Body of pancreas (tissue), 4 donors: ENCODE data around the gene MUSTN1. TPM values are rescaled to one million over a fixed set of nuclear protein-coding genes. Genes with fewer than 3 reads are reported as not detected.

Experiments
- ATAC-seq: fragments of 150-250 bp; one replicate; pipeline ENCODE4 v1.9.1; 2016
- DNase-seq, 4 donors: peaks; one replicate each; pipeline ENCODE4 v3.0.0-alpha.2; 2019
- H3K27ac ChIP-seq, 4 donors: fragments of 200-600 bp; sonication (generic); 1 replicate in 3 of 4; 2 replicates in 1 of 4; pipeline versions ENCODE4 v1.5.1 to v1.6.1; 2016 to 2019; ENCODE audit warnings: mild to moderate bottlenecking in 1 of 4, mixed read lengths in 1 of 4, moderate library complexity in 1 of 4
- H3K27me3 ChIP-seq, 2 donors: fragments of 200-600 bp; sonication (generic); one replicate each; pipeline ENCODE4 v1.6.0; 2016; ENCODE audit warnings: mild to moderate bottlenecking in 1 of 2
- H3K36me3 ChIP-seq, 2 donors: fragments of 200-600 bp; sonication (generic); replicated peaks in 1 of 2; 2 replicates each; pipeline ENCODE4 v1.5.1; 2016; ENCODE audit warnings: low read depth in 2 of 2; ENCODE audit not compliant: insufficient read depth in 1 of 2
- H3K4me1 ChIP-seq: fragments of 200-600 bp; sonication (generic); one replicate; pipeline ENCODE4 v1.6.0; 2016
- H3K4me3 ChIP-seq, 2 donors: fragments of 200-600 bp; sonication (generic); 1 replicate in 1 of 2; 2 replicates in 1 of 2; pipeline ENCODE4 v1.5.1; 2016 to 2019
- H3K9me3 ChIP-seq, 3 donors: fragments of 200-600 bp; sonication (generic); 1 replicate in 2 of 3; 2 replicates in 1 of 3; pipeline ENCODE4 v1.5.1; 2016
- POLR2A ChIP-seq, 3 donors: fragments of 450-650 bp; IDR thresholded peaks; one replicate each; pipeline ENCODE4 v1.6.1; 2016; ENCODE audit warnings: antibody characterized with exemption in 3 of 3, mild to moderate bottlenecking in 2 of 3
- WGBS, 2 donors: methylation state at CpG; one replicate each; pipeline ENCODE4 v1.1.5; 2017; 5-methylcytosine and 5-hydroxymethylcytosine counted together
- intact Hi-C: fragments of 100-400 bp; cut with DNase I; formaldehyde crosslinking; loops from one replicate; pipeline ENCODE4 v1.15.1; 2023
- total RNA-seq, 2 donors: library from RNA; depleted of rRNA; stranded (reverse); fragments of >200 nt; gene quantifications; one replicate each; pipeline ENCODE4 v1.1.0, GENCODE V29; 2016
- TF ChIP-seq, protein P1 (sequence below), 7 experiments: fragments of 450-650 bp in 4 of 7; fragments of 200-600 bp in 3 of 7; sonication (generic) in 3 of 7; IDR thresholded peaks; one replicate each; pipeline ENCODE4 v1.5.1; 2016 to 2019; ENCODE audit warnings: antibody characterized with exemption in 7 of 7

MUSTN1 gene
- total RNA-seq, 2 donors from 2014 or later: 3.9 TPM; not detected in 1

DNA sequence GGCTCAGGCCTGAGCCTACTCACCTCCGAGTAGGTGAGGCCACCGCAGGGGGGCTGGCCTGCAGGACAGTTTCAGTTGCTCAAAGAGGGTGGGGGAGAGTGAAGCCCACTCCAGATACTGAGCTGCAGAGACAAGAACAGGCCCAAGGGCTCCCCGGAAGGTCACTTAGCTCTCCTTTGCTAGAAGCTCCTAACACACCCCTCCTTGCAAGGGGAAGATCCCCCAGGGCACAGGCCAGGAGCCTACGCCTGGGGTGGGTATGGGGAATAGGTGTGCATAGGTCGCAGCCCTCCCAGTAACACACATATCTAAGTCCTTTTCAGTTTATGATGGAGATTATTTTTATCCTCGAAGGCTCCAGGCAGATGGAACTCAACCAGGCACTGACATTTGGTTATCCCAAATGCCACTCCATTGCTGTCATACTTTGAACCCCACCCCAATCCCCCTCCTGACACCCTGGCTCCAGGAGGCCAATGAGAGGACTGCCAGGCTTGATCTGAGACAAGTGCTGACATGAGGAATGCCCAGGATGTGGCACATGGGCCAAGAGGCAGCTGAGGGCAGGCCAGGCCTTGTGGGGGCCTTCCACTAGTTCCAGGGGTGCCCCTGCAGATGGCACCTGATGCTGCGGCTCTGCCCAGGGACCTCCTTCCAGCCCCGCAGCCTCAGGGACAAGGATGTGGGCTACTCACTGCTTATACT lies 1.1 kb upstream of the MUSTN1 start:
- no peak overlapping the region for H3K27ac ChIP-seq
- no peaks in the 10 kb centered on the region for H3K9me3 ChIP-seq
- no peak for DNase-seq
- H3K4me3 ChIP-seq: no peak overlapping the region
- intact Hi-C loops: no loop called here
- H3K4me1 ChIP-seq: peaks cover 21% of the 10 kb centered on the region
- 80 to 89% methylated on average over 8 of the region's 8 CpGs for WGBS, 2 donors
- no peaks in the 10 kb centered on the region for H3K27me3 ChIP-seq
- H3K36me3 ChIP-seq: no peaks in the 10 kb centered on the region
- no peak for ATAC-seq
- TF ChIP-seq, protein P1, sequence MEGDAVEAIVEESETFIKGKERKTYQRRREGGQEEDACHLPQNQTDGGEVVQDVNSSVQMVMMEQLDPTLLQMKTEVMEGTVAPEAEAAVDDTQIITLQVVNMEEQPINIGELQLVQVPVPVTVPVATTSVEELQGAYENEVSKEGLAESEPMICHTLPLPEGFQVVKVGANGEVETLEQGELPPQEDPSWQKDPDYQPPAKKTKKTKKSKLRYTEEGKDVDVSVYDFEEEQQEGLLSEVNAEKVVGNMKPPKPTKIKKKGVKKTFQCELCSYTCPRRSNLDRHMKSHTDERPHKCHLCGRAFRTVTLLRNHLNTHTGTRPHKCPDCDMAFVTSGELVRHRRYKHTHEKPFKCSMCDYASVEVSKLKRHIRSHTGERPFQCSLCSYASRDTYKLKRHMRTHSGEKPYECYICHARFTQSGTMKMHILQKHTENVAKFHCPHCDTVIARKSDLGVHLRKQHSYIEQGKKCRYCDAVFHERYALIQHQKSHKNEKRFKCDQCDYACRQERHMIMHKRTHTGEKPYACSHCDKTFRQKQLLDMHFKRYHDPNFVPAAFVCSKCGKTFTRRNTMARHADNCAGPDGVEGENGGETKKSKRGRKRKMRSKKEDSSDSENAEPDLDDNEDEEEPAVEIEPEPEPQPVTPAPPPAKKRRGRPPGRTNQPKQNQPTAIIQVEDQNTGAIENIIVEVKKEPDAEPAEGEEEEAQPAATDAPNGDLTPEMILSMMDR (IDR thresholded peaks at IDR 0.05): no peak
- no peak for TF ChIP-seq POLR2A (IDR thresholded peaks at IDR 0.05)

DNA sequence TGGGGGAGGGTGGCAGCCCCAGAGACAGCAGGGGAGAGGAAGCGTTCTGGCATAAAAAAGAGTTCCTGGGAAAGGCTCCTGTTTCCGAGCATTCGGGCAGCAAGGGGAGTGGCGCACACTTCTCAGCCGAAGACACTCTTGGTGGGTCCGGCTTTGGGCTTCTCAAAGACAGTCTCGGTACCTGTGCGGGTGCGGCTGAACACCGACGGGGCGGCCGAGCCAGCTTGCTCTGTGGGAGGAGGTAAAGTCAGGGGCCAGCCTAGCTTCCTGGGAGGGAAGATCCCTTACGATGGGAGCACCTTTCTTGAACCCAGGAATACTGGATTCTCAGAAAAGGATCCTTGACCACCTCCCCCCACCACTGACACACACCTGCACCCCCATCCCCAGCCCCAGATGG lies 1.6 kb downstream of the MUSTN1 start:
- Histone ChIP-seq H3K4me1 (peaks cover 48% of the 10 kb centered on the region), H3K27ac (no peak overlapping the region), H3K9me3 (no peaks in the 10 kb centered on the region), H3K36me3 (no peaks in the 10 kb centered on the region), H3K27me3 (no peaks in the 10 kb centered on the region), H3K4me3 (no peak overlapping the region)
- ATAC-seq (no peak), DNase-seq (no peak)
- TF ChIP-seq, protein P1 (IDR thresholded peaks at IDR 0.05): no peak
- no peak for TF ChIP-seq POLR2A (IDR thresholded peaks at IDR 0.05)
- WGBS, 2 donors: 96 to 98% methylated on average over 14 of the region's 14 CpGs
- intact Hi-C loops: no loop called here

DNA sequence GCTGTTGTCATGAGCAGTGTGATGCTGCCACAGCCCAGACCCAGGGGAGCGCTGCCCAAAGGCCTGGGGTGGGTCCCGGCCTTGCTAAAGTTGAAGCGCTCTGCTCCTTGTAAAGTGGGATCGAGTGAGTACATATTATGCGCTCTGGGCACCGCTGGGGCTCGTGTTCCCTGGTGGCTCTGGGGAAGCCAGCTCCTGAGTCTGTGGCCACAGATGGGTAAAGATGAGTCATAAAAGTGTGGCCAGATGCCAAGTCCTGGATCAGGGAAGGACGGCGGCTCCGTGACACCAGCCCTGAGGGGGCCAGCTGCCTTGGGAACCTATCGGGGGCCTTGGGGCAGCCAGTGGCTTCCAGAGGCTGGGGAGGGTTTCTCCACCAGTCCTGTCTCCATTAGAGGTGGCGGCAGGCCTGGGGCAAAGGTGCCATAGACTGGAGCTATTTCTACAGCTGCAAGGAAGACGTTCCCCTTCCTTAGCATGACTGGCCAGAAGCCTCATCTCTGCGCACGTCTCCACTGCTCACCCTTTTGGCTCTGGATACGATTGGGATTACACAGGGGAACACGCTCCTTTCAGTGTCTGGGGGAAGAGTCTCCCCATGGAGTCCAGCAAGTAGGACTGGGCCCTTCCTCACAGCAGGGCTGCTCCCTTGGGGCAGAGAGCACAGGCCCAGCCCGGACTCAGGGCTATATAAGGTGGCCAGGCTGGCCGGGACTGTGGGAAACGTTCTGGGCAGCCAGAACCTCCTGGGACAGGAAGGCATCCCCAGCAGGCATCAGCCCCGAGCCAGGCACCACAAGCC lies 3.1 kb downstream of the MUSTN1 start:
- ATAC-seq: no peak
- WGBS, 2 donors: 59 to 73% methylated on average over 10 to 21 of the region's 21 CpGs

DNA sequence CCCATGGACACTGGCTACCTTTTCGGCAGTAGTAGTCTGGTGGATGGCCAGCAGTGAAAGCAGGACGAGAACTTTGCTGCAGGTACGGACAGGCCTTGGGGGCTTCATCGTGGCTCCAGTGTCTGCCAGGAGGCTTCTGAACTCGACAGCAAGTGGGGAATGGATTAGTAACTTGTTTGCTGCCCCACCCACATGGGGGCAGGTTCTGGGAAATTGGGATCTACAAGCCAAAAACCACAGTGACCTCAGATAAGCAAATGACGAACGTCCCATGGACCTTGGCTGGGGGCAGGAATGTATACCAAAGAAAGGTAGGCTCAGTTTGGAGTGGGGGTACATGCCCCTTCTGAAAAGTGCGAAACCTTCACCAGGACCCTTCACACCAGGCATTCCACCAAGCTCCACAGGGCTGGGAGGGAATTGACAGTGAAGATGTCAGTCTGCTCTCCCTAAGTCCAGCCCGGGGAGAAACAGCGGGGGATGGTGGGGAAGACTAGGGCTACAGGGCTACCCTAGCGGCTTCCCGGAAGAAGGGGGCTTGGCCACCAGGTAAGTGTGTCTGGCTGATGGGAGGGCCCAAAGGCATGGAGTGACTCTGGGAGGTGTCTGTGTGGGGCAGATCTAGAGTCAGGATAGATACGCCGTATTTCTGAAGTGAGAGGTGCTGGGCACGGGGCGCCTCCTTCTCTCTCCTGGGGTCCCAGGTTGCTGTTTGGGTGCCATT lies 4.1 kb downstream of the MUSTN1 start, which contains the start of gene ITIH4:
Gene ITIH4, minus strand, starts transcription at position 138 of the 724 bp plus-strand sequence. Its CDS starts 30 bp downstream, at position 108.
- intact Hi-C loops: no loop called here
- TF ChIP-seq, protein P1 (IDR thresholded peaks at IDR 0.05): no peak
- TF ChIP-seq POLR2A (IDR thresholded peaks at IDR 0.05): peak in 2 of 3 donors; percentile 31 to 49

More for the DNA sequence above, 3.1 kb downstream of the MUSTN1 start:
- Histone ChIP-seq H3K9me3 (no peaks in the 10 kb centered on the region), H3K27ac (peak overlapping the region in 2 of 4 donors; percentile 16 to 43), H3K4me1 (peaks cover 49% of the 10 kb centered on the region), H3K36me3 (no peaks in the 10 kb centered on the region), H3K4me3 (no peak overlapping the region), H3K27me3 (no peaks in the 10 kb centered on the region)
- intact Hi-C loops: no loop called here
- TF ChIP-seq, protein P1 (IDR thresholded peaks at IDR 0.05): no peak
- no peak for TF ChIP-seq POLR2A (IDR thresholded peaks at IDR 0.05)
- DNase-seq: peak; percentile 42 to 74 (median 53)

More for the DNA sequence above, 4.1 kb downstream of the MUSTN1 start, which contains the start of gene ITIH4:
- H3K9me3 ChIP-seq: no peaks in the 10 kb centered on the region
- peaks cover 49% of the 10 kb centered on the region for H3K4me1 ChIP-seq
- H3K36me3 ChIP-seq: no peaks in the 10 kb centered on the region
- ATAC-seq (peak; percentile 40), DNase-seq (peak; percentile 37 to 66 (median 58))
- 67 to 79% methylated on average over 13 to 16 of the region's 16 CpGs for WGBS, 2 donors
- H3K27me3 ChIP-seq: no peaks in the 10 kb centered on the region
- H3K27ac ChIP-seq: peak within 1 kb of the TSS in 3 of 4 donors; percentile 16 to 46 (median 43)
- no peak within 1 kb of the TSS for H3K4me3 ChIP-seq
